ENCODE measurements around the gene EML1. TPM values are rescaled to one million over a fixed set of nuclear protein-coding genes. Genes with fewer than 3 reads are reported as not detected.

Gene EML1
- total and polyA plus RNA-seq, 8 donors = 5.8 to 66.5 (median 34.8) TPM

- intact Hi-C loops (cut with DNase I; ENCODE audit: low total_unique reads) = no loop called here
- Histone ChIP-seq H3K36me3 (no peaks in the 10 kb centered on the region), H3K27ac (no peak overlapping the region), H3K4me3 (no peak overlapping the region), H3K9me3 (no peaks in the 10 kb centered on the region), H3K27me3 (no peaks in the 10 kb centered on the region), H3K4me1 (peaks cover 0 to 9% (median 2%) of the 10 kb centered on the region in 4 donors)
- WGBS, 5 donors = 89 to 96% (median 91%) methylated on average over 4 of the region's 4 CpGs
- no peak for DNase-seq
- TF ChIP-seq CTCF (IDR thresholded peaks at IDR 0.05) = no peak
- TF ChIP-seq POLR2A (IDR thresholded peaks at IDR 0.05) = no peak
- no peak for TF ChIP-seq POLR2AphosphoS5 (IDR thresholded peaks at IDR 0.05)
- TF ChIP-seq EP300 (IDR thresholded peaks at IDR 0.05) = no peak
These were observed 80.4 kb downstream of the EML1 start for GRCh38 chr14:99873653-99874052.

- Histone ChIP-seq H3K4me3 (no peak overlapping the region), H3K36me3 (no peaks in the 10 kb centered on the region), H3K27ac (no peak overlapping the region), H3K27me3 (no peaks in the 10 kb centered on the region), H3K9me3 (no peaks in the 10 kb centered on the region), H3K4me1 (peaks cover 0 to 14% (median 5%) of the 10 kb centered on the region in 4 donors)
- TF ChIP-seq POLR2AphosphoS5 (IDR thresholded peaks at IDR 0.05) (no peak), EP300 (IDR thresholded peaks at IDR 0.05) (no peak), POLR2A (IDR thresholded peaks at IDR 0.05) (no peak), CTCF (IDR thresholded peaks at IDR 0.05) (no peak)
- intact Hi-C loops (cut with DNase I; ENCODE audit: low total_unique reads) = no loop called here
- DNase-seq = no peak
- 80 to 91% (median 86%) methylated on average over 4 of the region's 4 CpGs for WGBS, 5 donors
These were observed 81.1 kb downstream of the EML1 start for GRCh38 chr14:99874306-99874705.

- no peaks in the 10 kb centered on the region for H3K27me3 ChIP-seq
- TF ChIP-seq EP300 (IDR thresholded peaks at IDR 0.05) (no peak), CTCF (IDR thresholded peaks at IDR 0.05) (no peak), POLR2A (IDR thresholded peaks at IDR 0.05) (no peak), POLR2AphosphoS5 (IDR thresholded peaks at IDR 0.05) (no peak)
- WGBS, 5 donors = 78 to 92% (median 79%) methylated on average over 6 of the region's 6 CpGs
- DNase-seq = peak in 1 of 2 donors; percentile 42
- H3K4me3 ChIP-seq = no peak overlapping the region
- H3K9me3 ChIP-seq = no peaks in the 10 kb centered on the region
- no peaks in the 10 kb centered on the region for H3K36me3 ChIP-seq
- H3K27ac ChIP-seq = no peak overlapping the region
- intact Hi-C loops (cut with DNase I; ENCODE audit: low total_unique reads) = no loop called here
- peaks cover 5 to 25% (median 15%) of the 10 kb centered on the region in 4 donors for H3K4me1 ChIP-seq
These were observed 82.2 kb downstream of the EML1 start for GRCh38 chr14:99875421-99875820.

- H3K27me3 ChIP-seq = no peaks in the 10 kb centered on the region
- TF ChIP-seq POLR2A (IDR thresholded peaks at IDR 0.05) (no peak), EP300 (IDR thresholded peaks at IDR 0.05) (no peak), CTCF (IDR thresholded peaks at IDR 0.05) (no peak), POLR2AphosphoS5 (IDR thresholded peaks at IDR 0.05) (no peak)
- no peak overlapping the region for H3K4me3 ChIP-seq
- DNase-seq = no peak
- H3K36me3 ChIP-seq = no peaks in the 10 kb centered on the region
- H3K4me1 ChIP-seq = peaks cover 6 to 28% (median 15%) of the 10 kb centered on the region in 4 donors
- intact Hi-C loops (cut with DNase I; ENCODE audit: low total_unique reads) = no loop called here
- no peak overlapping the region for H3K27ac ChIP-seq
- H3K9me3 ChIP-seq = no peaks in the 10 kb centered on the region
These were observed 82.6 kb downstream of the EML1 start for GRCh38 chr14:99875836-99876235.

Data from stomach (tissue), 9 donors.